Skeletal muscle cell (primary cell): ENCODE measurements around the gene KNL1.

Experiments
- DNase-seq: peaks from one replicate; pipeline ENCODE4 v3.0.0-alpha.2; 2010; ENCODE audit warnings: low read depth
- H3K4me3 ChIP-seq: 2 replicates; pipeline ENCODE4 v1.5.1; 2011; ENCODE audit warnings: low read depth, mild to moderate bottlenecking, control low read depth, low read length, moderate library complexity

Gene KNL1, protein sequence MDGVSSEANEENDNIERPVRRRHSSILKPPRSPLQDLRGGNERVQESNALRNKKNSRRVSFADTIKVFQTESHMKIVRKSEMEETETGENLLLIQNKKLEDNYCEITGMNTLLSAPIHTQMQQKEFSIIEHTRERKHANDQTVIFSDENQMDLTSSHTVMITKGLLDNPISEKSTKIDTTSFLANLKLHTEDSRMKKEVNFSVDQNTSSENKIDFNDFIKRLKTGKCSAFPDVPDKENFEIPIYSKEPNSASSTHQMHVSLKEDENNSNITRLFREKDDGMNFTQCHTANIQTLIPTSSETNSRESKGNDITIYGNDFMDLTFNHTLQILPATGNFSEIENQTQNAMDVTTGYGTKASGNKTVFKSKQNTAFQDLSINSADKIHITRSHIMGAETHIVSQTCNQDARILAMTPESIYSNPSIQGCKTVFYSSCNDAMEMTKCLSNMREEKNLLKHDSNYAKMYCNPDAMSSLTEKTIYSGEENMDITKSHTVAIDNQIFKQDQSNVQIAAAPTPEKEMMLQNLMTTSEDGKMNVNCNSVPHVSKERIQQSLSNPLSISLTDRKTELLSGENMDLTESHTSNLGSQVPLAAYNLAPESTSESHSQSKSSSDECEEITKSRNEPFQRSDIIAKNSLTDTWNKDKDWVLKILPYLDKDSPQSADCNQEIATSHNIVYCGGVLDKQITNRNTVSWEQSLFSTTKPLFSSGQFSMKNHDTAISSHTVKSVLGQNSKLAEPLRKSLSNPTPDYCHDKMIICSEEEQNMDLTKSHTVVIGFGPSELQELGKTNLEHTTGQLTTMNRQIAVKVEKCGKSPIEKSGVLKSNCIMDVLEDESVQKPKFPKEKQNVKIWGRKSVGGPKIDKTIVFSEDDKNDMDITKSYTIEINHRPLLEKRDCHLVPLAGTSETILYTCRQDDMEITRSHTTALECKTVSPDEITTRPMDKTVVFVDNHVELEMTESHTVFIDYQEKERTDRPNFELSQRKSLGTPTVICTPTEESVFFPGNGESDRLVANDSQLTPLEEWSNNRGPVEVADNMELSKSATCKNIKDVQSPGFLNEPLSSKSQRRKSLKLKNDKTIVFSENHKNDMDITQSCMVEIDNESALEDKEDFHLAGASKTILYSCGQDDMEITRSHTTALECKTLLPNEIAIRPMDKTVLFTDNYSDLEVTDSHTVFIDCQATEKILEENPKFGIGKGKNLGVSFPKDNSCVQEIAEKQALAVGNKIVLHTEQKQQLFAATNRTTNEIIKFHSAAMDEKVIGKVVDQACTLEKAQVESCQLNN (N-terminal part only)

DNA sequence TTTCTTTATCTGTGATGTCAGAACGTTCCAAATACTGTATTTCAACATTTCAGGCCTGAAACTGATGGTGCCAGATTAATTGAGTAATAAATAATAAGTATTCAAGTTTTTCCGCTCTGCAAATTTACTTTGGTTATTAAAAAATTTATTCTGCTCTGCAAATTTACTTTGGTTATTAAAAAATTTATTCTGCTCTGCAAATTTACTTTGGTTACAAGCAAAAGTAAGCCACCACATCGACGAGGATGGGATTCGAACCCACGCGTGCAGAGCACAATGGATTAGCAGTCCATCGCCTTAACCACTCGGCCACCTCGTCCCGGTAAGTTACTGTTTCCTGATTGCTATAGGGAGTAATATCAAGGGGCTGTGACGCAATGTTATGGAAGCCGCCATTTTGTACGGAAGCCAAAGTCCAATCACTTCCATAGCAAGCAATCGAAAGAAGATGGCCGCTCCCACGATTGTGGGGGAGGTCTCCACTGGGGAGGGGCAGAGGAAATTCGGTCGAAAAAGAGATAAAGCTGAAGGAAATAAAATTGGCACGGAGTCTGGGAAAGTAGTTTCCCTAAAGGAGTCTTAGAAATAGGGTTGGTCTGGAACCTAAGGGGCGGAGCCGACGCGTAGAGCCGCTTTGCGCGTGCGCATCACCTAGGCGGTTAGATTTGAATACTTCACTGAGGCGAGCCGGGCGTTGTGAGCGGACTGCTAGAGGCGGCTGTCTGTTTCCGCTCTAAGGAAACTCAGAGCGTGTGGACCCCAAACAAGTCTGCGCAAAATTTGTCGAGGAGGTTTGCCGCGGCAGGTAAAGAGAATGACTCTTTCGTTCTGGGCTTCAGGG lies at the start of gene KNL1:
KNL1 (plus strand) TSS at position 662 of the 841 bp plus-strand sequence. CDS start 8,683 bp downstream, outside the sequence.
- DNase-seq, result peak; percentile 70
- peak within 1 kb of the TSS; percentile 66 for H3K4me3 ChIP-seq

DNA sequence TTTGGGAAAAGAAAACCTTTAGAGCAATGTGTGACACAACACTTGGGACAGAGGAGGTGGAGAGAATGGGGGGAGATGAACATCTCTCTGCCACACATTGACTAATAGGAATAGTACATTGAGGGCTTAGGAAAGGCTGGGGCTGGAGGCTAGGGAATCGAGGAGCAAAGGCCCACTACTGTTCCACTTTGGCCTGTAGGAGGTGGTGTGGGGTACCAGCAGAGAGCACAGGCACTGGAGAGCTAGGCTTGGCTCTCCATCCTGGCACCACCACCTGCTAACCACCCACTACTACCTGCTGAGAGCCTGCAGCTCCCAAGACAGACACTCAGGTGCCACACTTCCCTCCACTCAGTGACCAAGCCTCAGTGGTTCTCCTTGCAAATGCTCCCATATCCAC lies 48.6 kb upstream of the KNL1 start:
- no peak overlapping the region for H3K4me3 ChIP-seq
- no peak for DNase-seq

DNA sequence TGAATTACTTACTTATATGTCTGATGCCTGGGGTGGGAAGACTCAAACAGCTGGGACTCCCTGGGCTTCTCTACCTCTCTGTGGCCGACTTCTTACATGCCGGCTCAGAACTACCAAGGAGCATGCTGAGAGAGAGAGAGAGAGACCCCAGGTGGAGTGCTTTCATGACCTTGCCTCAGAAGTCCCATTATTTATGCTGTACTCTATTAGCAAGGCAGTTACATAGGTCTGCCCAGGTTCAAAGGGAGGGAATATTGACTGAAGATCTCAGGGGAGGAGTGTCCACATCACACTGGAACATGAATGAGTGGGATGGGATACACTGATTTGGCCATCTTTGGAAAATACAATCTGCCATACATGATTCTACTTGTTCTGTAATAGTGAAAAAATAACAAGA lies 45.4 kb upstream of the KNL1 start:
- DNase-seq, result no peak
- no peak overlapping the region for H3K4me3 ChIP-seq

DNA sequence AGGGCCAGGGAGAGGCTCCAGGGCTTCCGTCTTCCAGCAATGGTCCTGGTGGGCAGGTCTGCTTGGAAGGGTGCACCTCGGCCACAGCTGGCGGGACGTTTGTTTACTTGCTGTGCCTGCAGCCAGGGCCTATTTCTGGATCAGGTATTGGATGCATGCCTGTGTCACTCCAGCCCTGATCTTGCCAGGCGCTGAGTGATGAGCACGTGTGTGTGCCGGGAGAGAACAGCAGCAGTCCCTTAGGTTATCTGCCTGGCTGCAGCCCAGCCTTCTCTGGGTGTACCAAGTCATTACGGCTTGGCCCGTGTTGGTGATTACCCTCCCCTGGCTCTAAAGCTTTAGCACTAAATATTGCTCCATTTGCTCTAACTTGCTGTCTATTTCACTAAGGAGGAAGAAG lies 44.2 kb upstream of the KNL1 start:
- no peak overlapping the region for H3K4me3 ChIP-seq
- no peak for DNase-seq

DNA sequence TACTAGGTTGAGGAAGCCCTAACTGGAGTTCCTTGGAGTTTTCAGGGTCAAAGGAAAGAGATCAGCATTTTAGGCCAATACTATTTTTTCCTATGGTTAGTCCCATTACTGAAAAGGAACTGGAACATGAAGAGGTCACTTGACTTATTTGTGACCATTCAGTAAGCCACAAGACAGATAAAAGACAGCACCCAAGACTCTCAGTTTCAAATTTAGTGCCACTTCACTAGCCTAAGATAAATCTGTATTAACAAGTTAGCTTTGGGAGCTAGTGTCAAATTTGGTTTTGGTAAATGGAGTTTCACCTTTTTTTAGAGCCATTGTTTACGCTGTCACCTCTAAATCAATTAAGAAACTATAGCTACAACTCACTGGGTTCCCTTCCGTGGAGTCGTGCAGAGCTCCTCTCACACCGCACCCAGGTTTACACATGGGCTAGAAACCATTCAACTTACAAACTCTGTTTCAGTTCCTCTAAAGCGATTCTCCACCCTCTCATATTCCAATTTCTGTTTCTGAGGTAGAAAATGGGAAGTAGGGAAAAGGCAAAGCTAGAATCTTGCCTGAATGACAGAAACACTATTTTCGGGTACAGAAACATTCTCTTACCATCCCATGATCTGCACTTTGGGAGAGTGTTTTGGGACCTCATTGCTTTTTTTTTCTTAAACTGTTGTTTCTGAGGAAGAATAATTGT lies 43.6 kb upstream of the KNL1 start:
- H3K4me3 ChIP-seq, result no peak overlapping the region
- DNase-seq, result no peak

DNA sequence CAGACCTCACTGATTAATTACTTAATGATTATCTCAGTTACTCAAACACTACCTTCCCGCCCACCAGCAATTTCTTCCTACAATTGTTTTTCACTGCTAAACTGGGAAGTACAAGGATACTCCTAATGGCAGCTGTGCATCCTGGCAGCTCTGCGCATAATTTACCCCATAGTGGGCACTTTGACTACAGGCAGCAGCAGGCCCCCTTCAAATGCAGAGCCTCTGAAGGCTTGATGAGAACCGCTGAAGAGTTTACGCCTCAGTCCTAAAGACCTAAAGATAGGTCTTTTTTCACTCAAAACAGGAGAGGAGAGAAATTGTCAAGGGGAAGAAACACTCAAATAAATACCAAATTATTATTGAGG lies 39.9 kb upstream of the KNL1 start:
- no peak for DNase-seq
- H3K4me3 ChIP-seq, result no peak overlapping the region

DNA sequence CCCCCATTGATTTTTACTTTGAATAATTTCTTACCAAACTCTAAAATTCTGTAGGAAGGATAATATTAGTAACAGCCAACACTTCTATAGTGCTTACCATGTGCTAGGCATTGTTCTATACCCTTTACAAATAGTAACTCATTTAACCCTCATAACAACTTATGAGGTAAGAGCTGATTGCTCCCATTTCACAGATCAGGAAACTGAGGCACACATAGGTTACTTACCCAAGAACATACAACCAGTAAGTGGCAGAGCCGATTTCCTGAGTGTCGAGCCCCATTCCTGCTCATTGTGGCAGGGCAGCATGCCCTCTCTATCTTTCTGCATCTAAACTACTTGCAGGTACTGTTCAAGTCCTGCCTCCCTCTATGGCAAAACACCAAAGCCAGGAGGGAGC lies 38.2 kb upstream of the KNL1 start:
- no peak overlapping the region for H3K4me3 ChIP-seq
- DNase-seq, result no peak

DNA sequence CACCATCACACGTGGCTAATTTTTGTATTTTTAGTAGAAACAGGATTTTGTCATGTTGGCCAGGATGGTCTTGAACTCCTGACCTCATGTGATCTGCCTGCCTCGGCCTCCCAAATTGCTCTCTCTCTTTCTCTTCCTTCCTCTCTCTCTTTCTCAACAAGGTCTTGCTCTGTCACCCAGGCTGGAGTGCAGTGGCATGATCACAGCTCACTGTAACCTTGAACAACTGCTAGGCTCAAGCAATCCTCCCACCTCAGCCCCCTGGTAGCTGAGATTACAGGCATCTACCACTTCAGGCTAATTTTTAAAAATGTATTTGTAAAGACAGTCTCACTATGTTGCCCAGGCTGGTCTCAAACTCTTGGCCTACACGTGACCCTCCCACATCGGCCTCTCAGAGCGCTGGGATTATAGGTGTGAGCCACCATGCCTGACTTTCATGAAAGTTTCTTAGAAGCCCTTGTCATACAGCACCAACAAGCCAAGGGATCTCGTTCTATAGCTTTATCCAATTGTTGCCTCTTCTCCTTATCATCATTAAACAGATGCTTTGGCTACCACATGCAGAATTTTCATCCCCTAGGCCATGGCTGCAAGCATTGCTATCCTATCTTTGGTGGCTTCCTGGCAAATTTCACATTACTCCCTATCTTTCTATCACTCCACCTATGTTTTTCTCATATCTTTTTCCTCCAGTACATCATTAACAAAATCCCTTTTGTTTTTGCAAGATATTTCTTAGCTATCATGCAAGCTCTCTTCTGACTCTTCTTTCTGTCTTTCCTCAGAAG lies 34.9 kb upstream of the KNL1 start:
- DNase-seq, result no peak
- H3K4me3 ChIP-seq, result no peak overlapping the region

DNA sequence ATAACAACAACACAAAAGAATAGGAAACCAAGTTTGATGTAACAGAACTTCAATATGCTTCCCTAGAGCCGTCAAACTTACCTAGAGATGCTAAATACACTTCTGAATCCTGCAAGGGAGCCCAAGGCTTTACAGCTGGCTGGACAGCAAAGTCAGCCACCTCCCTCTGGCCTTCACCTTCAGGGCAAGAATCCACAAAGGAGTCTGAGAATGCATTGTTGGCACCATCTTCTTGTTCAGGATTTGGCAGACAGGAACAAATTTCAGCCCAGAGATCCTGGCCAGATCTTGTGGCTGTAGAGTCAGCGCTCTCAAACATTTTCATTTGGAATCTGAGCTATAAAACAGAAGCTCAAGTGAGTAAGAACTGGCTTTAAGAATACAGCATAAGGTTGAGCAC lies 31.4 kb upstream of the KNL1 start:
- no peak overlapping the region for H3K4me3 ChIP-seq
- DNase-seq, result no peak

DNA sequence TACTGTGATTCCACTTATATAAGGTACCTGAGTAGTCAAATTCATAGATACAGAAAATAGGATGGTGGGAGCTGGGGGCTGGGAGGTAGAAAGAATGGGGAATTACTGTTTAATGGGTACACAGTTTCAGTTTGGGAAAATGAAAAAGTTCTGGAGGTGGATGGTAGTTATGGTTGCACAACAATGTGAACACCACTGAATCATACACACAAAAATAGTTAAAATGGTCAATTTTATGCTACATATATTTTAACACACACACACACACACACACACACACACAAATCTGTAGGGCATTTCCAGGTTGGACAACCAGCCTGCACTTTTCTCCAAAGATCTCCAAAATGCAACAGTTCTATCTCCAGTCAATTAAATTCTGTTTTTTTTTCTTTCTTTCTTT lies 30.6 kb upstream of the KNL1 start:
- no peak for DNase-seq
- no peak overlapping the region for H3K4me3 ChIP-seq

DNA sequence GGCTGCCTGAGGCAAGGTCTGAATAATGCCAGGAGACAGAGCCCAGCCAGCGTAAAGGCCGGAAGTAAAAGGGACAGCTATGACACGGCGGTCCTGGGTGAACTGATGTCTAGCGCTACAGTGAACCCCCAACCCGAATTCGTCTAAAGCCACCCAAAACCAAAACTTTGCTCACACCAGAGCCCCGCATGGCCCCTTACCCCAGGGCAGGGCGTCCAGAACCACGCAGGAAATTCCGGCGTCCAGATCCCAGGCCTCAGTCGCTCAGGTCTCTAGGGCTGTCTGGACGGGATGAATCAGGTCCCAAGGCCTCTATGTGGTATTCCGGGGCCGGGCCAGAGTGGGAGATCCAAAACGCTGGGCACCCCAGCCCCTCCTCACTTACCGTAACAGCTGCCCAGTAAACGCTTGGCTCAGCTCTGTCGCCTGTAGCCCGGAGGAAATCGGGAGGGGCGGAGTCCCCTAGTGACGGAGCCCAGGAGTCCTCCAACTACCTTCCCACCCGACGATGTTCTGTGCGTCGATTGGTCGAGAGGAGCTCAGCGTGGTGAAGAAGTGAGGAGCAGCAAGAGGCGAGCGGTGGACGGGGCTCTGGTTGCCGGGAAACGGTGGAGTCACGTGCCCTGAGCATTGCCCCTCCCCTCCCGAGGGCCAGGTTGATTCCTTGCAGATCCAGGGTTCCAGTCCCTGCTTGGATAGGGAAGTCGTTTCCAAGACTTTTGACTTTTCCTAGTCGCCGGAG lies 29.3 kb upstream of the KNL1 start, which contains the start of gene CCDC32:
CCDC32 (minus strand) TSS at position 452 of the 742 bp plus-strand sequence. CDS start 2,027 bp downstream, outside the sequence.
- peak; percentile 94 for DNase-seq
- H3K4me3 ChIP-seq, result peak within 1 kb of the TSS; percentile 93

DNA sequence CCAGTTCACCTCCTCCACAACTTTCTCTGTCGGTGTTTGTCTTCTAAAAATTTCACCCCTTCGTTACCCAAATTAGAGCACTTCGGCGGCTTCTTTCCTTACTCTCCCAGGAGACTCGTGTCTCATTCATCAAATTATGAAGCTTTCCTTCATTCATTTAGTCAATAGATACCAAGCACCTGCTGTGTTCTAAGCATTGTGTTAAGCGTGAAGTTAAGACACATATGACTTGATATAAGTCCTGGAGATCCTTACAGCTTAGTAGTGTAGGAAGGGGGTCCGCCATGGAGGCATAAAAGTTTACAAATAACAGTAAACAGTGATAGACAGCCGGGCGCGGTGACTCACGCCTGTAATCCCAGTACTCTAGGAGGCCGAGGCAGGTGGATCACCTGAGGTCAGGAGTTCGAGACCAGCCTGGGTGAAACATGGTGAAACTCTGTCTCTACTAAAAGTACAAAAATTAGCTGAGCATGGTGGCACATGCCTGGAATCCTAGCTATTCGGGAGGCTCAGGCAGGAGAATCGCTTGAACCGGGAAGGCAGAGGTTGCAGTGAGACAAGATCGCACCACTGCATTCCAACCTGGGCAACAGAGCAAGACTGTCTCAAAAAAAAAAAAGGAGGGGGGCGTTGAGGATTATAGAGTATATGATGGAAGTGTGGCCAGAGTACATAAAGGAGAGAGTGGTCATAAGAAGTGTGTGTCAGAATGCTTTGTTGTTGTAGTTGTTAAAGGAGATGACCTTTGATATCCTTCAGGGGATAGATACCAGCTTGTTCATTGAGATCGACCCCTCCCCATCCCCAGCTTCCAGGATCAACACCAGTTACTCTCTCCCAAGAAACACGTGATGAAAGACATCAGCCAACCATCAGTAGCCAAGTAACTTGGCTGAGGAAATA lies 28.5 kb upstream of the KNL1 start:
- no peak for DNase-seq
- peak overlapping the region; percentile 93 for H3K4me3 ChIP-seq

DNA sequence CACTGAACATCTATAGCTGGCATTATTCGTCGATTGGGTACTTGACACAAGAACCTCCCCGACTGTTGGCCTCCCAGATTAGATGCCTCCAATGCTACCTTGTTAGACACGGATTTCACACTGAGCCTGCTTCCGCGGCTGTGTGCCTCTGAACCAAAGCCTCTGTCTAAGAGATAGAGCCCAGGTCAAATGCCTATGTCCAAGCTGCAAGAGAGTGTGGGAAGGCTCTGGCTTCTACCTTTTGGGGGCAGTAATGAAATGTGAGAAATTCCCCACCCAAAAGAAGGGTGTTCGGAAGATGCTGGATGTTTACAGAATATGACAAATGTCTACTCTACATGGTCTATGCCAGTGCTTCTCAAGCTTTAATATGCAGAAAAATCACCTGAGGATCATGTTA lies 26.9 kb upstream of the KNL1 start:
- H3K4me3 ChIP-seq, result no peak overlapping the region
- DNase-seq, result no peak

DNA sequence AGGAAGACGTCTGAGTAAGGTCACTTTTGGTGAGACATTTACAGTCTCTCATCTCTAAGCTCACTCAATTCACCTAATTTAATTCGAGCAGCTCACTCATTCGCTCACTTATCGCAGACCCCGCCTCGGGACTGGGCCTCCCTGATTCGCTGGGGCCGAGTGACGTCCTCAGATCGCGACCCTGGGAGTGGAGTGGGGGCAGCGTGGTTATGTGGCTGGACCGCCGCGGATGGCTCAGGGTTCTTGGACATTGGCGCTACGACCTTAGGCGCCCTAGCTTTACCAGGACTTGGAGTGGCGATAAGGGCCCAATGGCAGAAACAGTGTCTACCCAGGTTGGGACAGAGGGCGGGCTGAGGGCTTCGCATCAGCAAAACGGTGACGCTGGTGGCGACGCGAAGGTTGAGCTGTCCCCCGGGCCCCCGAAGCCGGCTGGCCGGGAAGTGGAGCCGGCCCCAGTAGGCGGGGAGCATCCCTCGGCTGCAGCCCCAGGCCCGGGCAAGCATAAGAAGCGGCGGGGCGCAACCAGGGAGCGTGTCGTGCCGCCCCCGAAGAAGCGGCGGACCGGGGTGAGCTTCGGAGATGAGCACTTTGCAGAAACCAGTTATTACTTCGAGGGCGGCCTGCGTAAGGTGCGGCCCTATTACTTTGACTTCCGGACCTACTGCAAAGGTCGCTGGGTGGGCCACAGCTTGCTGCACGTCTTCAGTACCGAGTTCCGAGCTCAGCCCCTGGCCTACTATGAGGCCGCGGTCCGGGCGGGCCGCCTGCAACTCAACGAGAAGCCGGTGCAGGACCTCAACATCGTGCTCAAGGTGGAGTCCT lies 24.7 kb upstream of the KNL1 start, which contains the start of gene RPUSD2:
RPUSD2 (plus strand) TSS at position 171 of the 825 bp plus-strand sequence; CDS start at position 210, 39 bp downstream.
- H3K4me3 ChIP-seq, result peak within 1 kb of the TSS; percentile 91
- DNase-seq, result peak; percentile 69

DNA sequence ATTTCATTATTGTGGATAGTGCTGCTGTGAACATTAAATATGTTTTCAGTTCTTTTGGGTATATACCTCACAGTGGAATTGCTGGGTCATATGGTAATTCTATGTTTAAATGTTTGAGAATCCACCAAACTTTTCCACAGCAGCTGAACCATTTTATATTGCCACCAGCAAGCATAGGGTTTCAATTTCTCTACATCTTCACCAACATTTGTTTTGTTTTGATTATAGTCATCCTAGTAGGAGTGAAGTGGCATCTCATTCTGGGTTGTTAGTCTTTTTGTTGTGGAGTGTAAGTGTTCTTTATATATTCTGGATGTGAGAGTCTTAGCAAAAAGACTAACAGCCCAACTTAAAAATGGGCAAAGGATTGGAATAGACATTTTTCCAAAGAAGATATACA lies 18.9 kb upstream of the KNL1 start:
- DNase-seq, result no peak
- H3K4me3 ChIP-seq, result no peak overlapping the region
